Measurements from ENCODE around the gene PGPEP1.
A peak's percentile ranks its signal among the peaks of the same experiment; 100 is the strongest.
"Not testable (repeated sequence)": the region's sequence is repeated elsewhere in the genome, so short reads cannot be mapped to it uniquely, and the experiment has no call there.

Gene PGPEP1

DNA sequence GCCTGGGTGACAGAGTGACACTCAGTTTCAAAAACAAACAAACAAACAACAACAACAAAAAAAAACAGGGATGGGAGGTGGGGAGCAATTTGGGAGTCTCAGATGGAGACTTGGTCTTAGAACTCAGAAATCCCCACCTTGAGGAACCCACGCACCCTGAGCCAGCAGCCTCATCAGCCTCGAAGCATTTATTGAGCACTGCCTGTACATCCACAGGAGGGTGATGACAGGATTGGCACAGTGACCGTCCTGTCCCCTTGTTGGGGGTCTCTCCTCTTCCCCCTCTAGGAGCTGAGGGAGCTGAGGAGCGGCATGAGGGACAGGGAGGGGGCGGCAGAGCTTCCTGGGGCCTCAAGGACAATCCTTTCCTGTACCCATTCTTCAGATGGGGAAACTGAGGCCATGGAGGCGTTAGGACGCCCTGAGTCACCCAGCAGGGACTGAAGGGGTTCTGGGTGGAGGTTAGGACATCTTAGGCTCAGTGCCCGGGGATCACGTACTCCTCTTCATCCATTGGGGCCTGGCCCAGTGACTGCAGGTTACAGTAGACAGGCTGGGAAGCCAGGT is 51.2 kb downstream of the PGPEP1 start:
- DNase-seq: no peak

DNA sequence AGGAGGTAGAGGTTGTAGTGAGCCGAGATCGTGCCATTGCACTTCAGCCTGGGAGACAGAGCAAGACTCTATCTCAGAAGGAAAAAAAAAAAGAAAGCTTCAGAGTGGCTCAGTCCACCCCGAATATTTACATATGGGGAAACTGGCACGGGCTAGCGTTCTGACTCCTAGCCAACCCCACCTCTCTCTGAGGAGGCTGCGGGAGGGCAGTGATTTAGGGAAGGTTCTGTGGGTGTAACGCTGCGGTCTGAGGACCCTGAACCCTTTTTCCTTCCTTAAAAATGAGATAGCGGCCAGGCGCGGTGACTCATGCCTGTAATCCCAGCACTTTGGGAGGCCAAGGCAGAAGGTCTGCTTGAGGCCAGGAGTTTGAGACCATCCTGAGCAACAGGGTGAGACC is 52.0 kb downstream of the PGPEP1 start:
- no peak for DNase-seq

DNA sequence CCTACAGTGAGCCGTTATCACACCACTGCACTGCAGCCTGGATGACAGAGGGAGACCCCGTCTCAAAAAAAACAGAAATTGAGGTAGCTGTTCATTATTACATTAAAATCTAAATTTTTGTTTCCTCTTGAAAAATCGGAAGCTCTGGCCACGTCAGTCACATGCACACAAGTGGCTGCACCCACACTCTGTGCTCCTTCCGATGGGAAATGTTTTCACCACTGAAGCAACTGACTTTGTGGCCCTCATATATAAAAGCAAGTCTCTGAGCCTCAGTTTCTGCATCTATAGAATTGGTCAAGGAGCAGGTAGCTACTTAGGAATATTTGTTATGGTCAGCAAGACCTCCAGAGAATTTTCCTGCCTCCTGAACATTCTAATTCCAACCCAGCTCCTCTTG is 52.5 kb downstream of the PGPEP1 start:
- DNase-seq: no peak

- DNase-seq: no peak
These were observed 53.4 kb downstream of the PGPEP1 start for GRCh38 chr19:18393836-18394235.

- no peak for DNase-seq
These were observed 56.3 kb downstream of the PGPEP1 start for GRCh38 chr19:18396471-18397241.

- no peak for DNase-seq
These were observed 57.1 kb downstream of the PGPEP1 start, which contains the start of gene LRRC25 for GRCh38 chr19:18397242-18398202. LRRC25 (minus strand) TSS chr19:18397622; CDS start chr19:18396963, 659 bp downstream.

GRCh38 chr19:18399008-18399407 is 58.6 kb downstream of the PGPEP1 start:
- DNase-seq: no peak

- peak in 1 of 3 experiments; percentile 36 for DNase-seq
These were observed 61.2 kb downstream of the PGPEP1 start for GRCh38 chr19:18401580-18402112.

GRCh38 chr19:18402455-18403248 is 62.3 kb downstream of the PGPEP1 start:
- not testable (repeated sequence) for DNase-seq

- not testable (repeated sequence) for DNase-seq
These were observed 65.4 kb downstream of the PGPEP1 start for GRCh38 chr19:18405754-18406153.

- no peak for DNase-seq
These were observed 66.4 kb downstream of the PGPEP1 start for GRCh38 chr19:18406749-18407148.

DNA sequence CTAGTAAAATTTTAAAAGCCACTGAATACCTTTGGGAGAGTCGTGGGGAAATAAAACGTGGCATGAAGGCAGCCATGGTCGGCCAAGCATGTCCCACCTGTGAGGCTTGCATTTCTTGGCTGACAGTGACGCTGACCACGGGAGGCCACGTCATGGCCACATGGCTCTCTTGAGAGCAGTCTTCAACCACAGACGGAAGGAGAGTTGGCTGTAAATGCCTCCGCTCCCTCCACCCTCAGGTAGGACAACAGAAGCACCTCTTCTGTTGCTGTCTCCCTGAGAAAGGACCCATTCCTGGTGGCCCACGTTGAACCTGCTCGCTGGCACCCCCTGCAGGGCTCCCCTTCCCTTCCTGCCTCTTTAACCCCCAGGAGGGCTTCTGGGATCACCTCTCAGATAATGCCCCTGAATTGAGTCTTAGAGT is 67.7 kb downstream of the PGPEP1 start:
- DNase-seq: peak in 2 of 3 experiments; percentile 10 to 31

GRCh38 chr19:18412610-18413239 is 72.3 kb downstream of the PGPEP1 start:
- DNase-seq: no peak

DNA sequence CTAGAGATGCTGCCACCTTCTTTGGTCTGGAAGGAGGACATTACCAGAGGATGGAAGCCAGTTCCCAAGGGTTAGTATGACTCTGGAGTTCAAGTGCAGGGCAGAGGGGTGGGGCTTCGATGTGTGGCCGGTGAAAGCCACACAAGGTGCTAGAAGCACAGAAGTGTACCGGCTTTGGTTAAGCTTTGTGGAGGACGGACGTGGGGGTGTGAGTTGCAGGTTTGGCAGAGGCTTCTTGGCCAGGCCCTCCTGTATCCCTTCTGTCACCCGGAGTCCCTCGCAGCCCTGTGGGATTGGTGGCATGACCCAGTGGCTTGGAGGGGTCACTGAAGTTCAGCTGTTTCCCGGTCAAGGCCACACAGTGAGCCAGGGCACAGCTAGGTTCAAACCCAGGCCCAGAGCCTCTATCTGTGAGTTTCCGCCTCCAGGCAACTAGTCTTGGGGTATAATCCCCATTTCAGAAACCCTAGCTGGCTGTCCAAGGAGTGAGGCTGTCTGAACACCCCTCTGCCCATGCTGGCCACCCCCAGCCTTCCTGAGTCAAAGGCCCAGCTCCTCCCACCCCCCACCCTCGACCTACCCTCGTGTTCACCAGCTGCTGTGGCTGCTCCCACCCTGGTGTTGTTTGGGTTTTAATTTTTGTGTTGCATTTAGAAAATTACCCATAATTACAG is 74.2 kb downstream of the PGPEP1 start:
- peak in 2 of 3 experiments; percentile 77 to 93 for DNase-seq

- peak in 2 of 3 experiments; percentile 93 for DNase-seq
These were observed 74.9 kb downstream of the PGPEP1 start for GRCh38 chr19:18415178-18415867.

DNA sequence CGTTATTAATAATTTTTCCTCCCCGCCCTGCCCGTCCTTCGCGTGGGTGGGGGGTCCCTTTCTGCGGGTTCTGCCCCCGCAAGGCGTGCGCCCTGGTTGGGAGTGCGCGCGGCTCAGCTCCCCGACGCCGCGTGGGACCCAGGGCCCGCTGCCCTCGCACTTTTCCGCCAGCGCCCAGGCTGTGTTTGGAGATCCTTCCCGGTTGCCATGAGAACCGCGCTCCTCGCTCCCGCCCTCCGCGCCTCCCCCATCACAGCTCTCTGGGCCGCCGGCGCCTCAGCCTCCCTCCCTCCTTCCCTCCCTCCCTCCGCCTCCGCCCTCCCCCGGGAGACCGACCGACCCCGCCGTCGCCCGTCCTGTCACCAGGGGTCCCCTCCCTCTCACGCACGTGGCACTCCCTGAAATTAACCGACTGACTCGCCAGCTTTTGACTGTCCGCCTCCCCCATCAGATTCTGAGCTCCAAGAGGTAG is 76.4 kb downstream of the PGPEP1 start:
- peak; percentile 29 to 93 (median 89) for DNase-seq

DNA sequence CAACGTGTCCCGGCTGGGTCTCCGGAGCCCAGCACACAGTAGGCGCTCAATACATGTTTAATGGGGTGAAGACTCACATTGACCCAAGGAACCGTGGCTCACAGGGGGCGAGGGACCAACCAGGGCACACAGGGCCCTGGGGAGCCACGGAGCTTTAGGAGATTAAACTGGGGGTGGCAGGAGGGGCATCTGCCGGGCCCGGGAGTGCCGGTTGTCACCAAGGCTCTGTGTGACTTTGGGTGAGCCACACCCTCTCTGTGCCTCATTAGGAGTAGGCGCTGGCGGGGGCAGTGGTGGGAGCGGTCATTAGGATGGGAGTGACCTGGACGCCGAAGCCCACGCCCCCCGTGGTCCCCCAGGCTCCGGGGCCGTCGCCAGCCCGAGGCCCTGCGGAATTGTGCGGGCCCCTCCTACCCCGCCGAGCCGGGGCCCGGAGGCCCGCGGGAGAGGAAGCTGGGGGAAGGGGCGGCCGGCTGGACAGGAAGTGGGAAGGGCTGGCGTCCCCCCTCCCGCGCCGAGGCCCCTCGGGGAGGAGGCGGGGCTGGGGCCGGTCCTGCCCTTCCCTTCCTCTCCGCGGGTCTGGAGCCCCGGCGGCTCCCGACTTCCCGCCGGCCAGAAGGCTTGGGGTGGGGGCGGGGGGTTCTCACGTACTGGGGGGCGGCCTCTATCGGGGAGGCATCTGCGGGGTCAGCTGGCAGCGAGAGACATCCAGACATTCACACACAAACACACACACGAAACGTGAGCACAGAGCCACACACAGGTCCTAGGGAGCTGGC is 77.0 kb downstream of the PGPEP1 start:
- peak; percentile 11 to 84 (median 82) for DNase-seq

DNA sequence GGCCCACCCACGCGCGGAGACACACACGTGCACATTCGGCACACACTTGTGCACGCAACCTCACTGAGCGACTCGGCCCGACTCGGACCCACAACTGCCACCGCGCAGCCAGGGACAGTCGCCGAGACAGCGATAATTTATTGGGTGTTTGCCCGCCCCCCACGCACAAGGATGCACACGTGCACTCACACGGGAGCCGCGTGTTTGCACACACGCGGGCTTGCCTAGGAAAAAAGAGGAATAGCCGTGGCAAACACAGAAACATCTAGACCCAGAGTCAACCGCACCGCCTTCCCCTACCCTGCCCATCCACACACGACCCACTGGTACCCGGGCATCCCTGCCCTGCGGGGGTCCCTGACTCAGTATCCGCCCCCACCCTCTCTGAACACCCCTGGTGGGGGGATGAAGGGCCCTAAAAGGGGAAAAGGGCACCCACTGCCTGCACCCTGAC is 77.7 kb downstream of the PGPEP1 start:
- DNase-seq: no peak

Measured in NCI-H1417 (cell line).